Muscle of back (tissue), 11 donors: ENCODE results near the gene ANGEL1. TPM values are rescaled to one million over a fixed set of nuclear protein-coding genes. Genes with fewer than 3 reads are reported as not detected.

ENCODE experiments used
- DNase-seq, 3 donors: peaks; one replicate each; pipeline versions ENCODE4 v3.0.0 to v3.0.0-alpha.2; 2013
- polyA plus RNA-seq, 10 donors: library from polyadenylated mRNA; unstranded; fragments of 120-200 nt; gene quantifications; one replicate each; pipeline ENCODE4 v1.2.1, GENCODE V29; 2013; ENCODE audit not compliant: insufficient read length in 10 of 10

Gene ANGEL1
- polyA plus RNA-seq, 10 donors, result 11.9 to 25.7 (median 18.6) TPM

DNA sequence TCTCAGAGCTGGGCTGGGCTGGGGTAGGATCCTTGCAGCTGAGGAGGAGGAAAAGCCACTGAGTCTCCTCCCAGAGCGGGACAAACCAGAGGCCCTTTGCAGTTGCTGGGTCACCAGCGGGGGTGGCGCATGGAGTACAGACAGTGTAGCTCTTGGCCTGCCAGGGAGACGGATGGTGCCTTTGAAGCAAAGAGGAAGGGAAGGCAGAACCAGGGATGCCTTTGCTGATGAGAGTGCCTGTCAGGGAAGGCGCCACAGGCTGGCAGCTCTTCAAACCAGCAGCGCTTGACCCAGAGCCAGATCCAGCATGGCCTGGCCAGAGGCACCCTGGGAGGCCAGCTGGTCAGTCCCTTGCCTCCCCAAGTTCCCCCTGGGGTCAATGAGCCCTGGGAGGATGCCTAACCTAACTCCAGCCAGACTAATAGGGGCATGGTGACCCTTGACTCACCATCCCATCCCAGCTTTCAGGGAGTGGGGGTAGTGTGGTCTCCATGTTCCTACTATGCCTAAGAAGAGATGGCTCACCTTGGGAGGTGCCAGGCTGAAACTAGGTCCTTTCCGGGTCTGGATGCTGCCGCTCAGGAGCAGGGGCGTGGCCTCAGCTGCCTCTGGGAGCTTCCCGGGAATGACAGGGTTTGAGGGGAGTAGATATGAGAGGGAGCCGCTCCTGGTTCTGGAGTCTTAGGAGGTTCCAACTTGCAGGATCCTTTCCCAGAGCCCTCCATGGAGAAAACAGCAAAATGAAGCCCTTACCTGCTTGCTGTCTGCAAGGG lies 31.6 kb downstream of the ANGEL1 start:
- DNase-seq, result no peak

DNA sequence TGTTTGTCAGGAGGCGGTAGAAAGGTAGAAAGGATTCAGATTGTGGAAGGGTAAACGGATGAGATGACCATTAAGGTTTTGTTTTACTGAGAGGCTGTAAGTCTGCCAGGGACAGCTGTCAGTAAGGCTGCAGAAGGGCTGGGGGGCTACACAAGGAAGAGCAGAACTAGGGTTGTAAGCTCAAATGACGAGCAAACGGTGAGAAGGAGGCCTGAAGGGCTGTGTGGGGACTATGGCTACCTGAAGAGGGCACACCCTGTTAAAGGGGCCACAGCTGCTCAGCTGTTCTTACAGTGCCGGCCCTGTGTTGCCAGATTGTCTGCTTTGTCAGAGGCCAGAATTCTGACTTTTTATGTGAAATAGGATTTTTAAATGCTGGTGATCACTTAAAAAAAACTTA lies 32.3 kb downstream of the ANGEL1 start:
- no peak for DNase-seq

DNA sequence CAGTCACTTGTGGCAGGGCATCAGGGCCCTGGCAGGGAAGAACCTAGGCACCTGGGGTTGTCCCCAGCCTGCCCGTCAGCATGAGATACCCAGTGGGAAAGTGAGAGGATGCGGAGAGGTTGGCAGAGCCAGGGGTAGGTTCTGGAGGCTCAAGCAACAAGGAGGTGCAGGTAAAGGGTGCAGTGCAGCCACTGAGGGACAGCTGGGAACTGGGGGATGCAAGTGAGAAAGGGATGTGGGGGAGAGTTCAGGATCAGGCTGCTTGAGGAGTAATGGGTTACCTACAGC lies 32.7 kb downstream of the ANGEL1 start:
- DNase-seq, result no peak

DNA sequence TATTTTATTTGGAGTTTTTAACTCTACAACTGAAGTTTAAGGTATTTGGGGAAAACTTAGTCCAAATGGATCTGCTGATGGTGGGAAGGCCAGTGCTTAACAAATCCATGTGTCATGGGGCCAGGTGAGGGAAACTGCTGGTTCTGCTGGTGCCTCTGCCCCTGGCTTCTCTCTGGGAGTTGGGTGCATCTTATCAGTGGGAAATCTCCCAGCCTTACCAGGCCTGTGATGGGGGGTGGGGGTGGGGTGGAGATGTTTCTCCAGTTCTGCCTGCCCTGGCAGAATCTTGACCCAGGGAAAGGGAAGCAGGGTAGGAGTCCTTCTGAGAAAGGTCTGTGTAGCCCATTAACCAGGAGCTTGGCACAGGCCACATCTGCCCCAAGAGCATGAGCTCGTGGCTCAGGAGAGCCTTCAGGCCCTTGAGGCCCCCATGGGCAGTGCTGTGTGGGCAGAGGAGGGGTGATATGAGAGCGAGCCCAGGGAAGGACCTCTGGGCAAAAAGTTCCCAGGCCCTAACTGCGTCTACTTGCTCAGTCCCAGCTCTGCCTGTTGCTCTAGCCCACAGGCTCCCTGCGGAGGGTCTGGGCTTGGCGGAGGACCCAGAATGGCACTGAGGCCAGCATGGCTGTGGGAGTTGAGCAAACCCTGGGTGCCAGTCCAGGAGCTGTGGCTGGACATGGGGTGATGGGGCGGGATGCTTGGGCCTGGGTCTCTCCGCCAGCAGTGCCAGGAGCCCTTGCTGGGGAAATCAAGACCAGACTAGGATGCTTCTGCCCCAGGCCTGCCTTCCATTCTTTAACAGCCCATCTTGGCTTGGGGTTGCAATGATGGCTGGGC lies 33.2 kb downstream of the ANGEL1 start:
- no peak for DNase-seq

DNA sequence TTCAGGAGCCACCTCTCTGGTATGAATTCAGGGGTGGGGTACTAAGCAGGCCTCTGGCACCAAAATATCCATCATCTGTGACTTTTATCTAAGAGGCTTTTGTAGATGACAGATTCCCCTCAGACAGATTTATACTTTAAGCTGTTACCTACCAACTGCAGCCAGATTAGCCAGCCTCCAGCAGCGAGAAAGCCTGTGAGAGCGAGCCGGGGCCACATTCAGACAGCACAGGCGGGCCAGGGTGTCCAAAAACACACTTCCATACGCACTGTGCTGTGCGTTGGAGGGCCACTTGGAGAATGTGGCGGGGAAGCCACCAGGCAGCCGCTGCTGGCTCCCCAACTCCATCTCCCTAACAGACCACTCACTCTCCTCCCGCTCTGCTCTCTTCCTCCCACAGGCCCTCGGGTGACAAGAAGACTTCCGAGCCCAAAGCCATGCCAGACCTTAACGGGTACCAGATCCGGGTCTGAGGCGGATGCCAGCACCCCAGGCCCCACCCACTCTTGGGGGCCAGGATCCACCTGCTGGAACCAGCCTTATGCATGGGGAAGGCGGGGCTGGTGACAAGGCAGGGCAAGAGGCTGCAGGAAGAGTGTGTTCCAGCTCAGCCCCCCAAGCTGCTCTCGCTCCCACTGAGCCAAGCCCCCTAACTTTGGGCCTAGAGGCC lies 34.0 kb downstream of the ANGEL1 start:
- DNase-seq, result no peak

DNA sequence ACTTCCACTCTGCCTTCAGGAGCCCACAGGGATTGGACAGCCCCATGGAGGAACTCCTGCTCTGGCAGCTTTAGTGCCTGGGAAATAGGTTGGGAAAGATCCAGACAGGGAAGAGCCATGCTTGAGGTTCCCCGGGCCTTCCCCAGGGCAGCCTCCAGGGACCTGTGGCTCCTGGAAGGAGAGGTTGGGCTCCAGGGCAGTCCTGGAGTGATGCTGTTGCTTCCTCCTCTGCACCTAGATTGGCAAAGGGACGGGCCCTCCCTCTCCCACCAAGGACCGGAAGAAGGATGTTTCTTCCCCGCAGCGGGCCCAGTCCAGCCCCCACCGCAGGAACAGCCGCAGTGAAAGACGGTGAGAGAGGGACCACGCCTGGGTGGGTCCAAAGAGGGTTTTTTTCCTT lies 35.0 kb downstream of the ANGEL1 start:
- DNase-seq, result no peak

DNA sequence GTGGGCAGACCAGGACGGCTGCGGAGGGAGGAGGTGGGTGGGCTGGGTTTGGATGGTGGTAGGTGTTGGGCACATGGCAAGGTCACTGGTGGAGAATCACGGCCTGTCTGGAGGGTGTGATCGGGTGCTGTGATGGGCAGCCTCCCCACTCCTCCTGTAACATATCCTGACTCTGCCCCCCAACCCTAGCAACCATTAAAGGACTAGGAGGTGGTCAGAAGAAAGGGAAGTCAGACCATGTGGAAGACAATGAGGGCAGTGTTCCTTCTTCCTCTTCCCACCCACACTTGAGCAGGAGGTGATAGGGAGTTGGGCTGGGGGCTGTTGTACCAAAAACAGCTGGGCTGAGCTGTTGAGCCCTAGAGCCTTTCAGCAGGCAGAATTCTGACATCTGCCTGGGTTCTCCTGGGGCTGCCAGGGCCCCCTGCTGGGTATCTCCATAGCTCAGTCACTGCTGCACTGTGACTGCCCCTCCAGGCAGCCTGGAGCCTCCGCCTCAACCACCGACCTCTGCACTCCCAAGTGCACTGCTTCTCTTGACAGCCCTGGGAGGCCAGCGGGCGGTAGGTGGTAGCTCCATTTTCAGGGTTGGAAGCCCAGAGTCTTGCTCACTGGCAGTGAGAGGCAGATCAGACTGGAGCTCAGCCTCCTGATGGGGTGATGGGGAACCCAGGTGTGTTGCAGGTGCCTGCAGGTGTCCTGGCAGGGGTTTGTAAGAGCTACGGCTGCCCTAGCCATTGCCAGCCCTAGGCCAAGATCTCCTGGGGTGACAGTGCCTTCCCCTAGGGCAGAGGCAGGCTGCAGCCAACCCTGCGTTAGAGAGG lies 36.0 kb downstream of the ANGEL1 start:
- DNase-seq, result no peak

DNA sequence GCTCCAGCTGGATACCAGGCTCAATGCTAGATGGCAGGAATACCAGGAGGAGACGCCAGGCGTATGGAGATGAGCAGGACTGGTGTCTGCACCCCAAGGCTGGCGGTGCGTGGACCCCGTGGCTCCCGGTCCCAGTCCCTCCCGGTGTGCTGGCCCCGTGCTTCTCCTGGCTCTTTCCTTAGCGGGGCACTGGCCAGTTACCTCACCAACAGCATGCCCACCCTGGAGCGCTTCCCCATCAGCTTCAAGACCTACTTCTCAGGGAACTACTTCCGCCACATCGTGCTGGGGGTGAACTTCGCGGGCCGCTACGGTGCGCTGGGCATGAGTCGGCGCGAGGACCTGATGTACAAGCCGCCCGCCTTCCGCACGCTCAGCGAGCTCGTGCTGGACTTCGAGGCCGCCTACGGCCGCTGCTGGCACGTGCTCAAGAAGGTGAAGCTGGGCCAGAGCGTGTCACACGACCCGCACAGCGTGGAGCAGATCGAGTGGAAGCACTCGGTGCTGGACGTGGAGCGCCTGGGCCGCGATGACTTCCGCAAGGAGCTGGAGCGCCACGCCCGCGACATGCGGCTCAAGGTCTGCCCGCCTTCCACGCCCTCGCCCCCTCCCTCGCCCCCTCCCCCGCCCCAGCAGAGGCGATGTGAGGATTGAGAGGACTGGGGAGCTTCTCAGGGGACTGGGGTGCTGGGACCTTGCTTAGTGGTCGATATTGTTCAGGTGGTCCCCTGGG lies 36.8 kb downstream of the ANGEL1 start:
- DNase-seq, result no peak

DNA sequence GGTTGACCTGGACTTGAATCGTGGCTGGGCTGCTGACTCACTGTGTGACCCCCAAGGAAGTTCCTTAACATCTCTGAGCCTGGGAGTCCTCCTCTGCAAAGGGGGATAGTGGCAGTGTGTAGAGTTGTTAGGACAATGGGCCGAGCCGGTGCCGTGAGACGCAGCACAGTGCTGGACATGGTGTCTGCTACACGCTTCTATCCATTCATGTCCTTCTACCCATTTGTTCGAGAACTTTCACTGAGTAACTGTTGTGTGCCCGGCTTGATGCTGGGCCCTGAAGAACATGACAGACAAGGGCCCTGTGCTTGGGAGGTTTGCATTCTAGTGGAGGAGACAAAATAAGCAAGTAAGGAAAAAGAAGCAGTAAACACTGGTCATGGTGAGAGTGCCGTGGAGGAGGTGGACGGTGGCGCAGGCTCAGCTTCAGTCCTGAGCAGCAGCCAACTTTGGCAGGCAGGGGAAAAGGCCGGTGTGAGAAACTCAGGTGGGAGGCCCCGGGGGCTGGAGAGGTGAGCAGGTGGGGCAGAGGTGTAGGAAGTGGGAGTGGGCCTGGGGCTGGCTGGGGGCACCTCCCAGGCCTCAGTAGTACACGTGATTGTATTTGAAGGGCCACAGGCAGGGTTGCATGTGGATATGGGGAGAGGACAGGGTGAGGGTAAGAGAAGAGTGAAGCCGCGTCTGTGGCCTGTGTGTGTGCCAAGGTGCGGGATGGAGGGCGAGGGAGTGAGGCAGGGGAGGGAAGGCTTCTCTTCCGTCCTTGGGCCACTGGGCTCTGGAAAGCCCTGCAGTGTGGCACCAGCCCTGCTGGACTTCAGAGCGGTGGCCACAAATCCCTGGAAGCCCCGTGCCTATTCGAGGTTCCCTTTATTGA lies 37.6 kb downstream of the ANGEL1 start:
- no peak for DNase-seq

DNA sequence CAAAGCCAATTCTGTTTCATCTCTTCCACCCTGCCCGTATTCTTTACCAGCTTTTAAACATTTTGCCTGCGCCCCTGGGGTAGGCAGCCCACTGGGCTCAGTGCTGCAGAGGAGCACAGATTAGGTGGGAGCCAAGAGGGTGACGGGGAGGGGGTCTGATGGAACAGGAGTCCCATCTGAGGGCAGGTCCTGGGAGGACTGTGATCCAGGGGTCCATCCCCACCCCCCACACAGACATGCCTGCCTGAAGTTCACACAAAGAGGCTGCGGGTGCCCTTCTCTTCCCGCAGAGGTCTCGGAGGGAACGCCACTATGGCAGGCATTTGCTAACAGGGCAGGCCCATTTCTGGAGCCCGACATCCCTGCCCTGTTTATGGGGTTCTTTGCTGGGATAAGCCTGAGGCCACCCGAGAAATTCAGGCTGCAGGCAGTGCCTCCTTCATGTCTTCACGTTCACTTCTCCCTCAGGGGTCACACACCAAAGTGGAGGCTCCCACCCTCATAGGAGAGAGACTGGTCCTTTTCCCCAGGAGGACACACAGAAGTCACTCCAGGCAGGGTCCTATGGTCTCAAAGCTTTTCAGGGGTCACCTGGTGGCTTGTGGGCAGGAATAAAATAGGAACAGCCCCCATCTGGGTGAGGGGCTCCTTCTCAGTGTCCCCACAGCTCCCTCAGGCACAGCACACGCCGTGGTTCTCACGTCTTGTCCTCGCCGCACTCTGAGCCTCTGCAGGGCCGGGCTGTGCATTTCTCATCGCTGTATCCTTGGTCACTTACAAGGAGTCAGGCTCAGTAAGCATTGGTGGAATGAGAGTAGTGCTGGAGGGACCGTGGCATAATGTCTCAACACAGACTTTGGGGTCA lies 38.5 kb downstream of the ANGEL1 start:
- DNase-seq, result no peak

DNA sequence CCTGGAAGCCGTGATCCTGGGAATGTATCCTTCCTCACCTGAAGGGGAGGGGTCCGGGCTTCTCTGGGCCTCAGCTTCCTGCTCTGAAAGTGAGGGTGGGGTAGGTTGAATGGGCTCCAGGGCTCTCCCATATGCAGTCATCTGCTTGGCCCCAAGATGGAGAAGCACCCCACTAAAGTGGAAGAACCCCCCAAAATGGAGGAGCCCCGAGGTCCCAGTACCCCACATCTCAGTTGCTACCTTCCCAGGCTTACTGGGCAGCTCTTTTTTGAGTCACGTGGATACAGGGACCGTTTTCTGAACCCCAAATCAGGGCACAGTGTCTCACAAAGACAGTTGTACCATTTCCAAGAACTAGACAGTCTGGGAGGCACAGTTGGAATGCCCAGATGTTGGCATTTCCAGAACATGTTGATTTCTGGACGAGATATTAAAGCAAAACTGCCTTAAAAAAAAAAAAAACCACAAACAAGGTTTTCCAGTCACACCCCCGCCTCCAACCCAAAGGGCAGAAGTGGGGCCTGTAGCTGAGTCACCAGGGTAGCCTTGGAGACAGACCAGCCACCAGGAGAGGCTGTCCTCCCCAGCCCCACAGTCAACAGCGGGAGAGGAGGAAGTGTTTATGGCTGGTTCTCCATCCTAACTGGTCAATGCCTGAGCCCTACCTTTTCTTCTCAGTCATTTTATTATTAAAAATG lies 39.3 kb downstream of the ANGEL1 start:
- peak in 1 of 3 donors; percentile 51 for DNase-seq

DNA sequence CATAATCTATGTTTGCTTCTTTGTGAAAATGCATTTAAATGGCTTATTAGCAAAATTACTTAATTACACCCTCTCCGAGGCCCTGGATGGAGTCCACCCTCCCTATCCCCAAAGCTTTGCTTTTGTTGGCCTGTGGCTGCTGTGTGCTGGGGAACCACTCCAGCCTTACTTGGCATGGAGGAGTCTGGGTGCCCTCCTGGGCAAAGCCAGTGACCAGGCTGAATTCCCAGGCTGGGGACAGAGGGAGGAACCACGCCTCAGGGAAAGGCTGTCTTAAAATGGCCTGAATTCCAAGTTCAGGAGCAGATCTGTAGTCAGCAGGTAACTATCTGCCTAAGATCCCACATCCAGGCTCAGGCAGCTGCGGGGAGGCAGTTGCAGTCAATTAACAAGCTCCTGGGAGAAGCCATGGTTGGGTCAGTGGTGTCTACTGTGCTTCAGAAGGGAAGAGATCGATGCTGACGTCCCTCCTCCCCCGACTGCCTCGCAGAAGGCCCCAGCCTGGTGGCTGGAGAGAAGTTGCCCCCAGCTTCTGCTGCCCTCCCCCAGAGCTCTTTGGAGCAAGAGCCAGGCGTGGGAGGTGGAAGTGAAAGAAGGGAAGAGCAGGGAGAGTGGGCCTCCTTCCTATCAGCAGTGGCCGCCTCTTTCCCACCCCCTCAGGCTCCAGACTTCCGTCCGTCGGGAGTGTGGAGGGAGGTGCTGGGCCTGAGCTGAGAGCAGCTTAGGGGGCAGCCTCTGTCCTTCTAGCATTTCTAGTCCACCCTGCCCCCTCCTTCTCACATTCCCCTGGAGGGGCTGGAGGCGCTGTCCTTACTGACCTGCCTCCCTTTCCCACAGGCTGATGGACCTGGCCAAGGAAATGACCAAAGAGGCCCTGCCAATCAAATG lies 40.1 kb downstream of the ANGEL1 start:
- peak in 1 of 3 donors; percentile 88 for DNase-seq

DNA sequence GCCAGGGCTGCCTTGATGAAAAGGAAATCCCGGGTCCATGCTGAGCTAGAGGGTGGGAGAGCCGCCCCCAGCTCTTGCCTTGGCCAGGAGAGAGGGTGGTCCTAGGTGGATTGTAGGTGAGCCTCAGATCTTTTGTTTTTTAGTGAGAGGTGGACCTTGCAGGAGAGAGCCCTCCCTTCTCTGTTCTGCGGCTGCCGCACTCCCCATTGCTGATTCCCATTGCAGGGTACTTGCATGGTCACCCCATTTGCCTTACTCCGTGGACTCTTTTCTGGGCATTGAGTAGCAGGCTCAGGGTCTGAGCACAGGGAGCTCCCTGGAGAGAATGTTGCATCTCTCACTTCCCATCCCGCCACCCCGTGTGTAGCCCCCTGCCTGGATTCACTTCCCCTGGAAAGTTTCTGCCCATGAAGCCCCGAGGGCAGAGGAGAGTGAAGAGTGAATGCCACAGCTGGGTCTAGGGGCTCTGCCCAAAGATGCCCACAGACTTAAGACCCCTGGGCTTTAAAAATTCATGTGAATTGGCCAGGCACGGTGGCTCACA lies 41.2 kb downstream of the ANGEL1 start:
- no peak for DNase-seq

DNA sequence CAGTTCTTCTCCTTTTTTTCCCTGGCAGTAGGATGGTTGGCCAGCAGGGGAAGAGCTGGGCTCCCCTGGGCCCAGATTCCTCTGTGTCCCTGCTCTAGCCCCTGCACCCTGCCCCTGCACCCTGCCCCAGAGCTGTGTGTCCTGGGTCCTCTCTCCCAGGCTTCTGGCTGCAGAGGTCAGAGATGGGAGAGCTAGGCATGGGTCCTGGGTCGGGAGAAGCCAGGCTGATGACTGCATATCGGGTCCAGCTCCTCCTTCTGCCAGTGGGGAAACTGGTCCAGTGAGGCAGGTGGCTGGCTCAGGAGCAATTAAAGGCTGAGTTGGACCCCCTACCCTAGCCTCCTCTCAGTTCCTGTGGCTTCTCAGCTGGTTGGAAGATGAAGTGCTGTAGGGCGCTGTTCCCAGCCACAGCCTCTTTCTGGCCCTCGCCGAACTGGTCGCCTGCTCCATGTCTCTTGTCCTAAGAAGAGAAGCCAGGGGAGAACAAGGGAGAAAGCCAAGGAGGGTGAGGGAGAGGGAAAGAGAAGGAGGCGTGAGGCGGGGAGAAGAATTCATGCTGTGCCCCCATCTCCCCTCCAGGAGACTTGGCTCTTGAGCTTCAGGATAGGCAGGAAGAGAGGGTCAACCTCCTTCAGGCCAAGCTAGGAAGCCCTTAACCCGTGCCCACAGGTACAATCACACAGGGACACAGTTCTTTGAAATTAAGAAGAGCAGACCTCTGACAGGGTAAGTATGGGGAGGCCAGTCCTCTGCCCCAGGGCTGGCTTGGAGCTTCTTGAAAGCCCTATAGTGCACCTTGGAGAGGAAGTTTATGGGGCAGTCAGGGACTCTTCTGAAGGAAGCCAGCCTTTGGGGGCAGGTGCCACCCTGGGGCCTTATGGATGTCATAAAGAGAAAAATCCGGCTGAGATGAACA lies 41.9 kb downstream of the ANGEL1 start:
- DNase-seq, result no peak

DNA sequence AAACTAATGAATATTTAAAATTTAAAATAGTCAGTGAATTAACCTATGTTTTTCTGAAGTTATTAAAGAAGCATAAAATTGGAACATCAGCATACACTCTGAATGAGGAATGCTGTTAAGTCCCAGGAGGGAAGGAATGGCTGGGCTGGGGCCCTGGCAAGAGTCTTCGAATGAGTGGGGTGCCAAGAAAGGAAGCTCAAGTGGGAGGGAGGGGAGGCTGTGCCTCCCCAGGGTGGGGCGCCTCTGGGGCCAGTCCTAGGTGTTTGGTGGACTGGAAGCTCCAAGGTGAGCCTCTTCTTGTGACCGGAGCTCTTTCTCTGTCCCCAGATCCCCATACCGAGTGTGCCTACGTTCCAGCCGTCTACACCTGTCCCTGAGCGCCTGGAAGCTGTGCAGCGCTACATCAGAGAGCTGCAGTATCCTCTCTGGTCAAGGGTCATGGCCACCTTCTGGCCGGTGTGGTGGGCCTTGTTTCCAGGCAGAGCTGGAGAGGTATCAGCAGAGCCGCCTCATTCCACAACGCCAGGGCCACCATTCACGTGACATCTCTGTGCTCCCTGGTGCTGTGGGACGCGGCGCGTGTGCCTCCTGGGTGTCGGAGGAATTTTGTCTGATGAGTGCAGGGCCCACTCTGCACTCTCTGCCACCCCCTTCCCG lies 42.9 kb downstream of the ANGEL1 start:
- DNase-seq, result no peak
